HepG2 (cell line): ENCODE measurements around the gene NEURL1. TPM values are rescaled to one million over a fixed set of nuclear protein-coding genes. Genes with fewer than 3 reads are reported as not detected.

Source experiments
- ARID5B ChIP-seq: IDR thresholded peaks from 2 replicates; pipeline ENCODE4 v1.4.0; 2020; ENCODE audit warnings: mild to moderate bottlenecking, missing genetic modification reagents
- CCAR2 ChIP-seq: fragments of 200-400 bp; formaldehyde crosslinking; optimal IDR thresholded peaks from 2 replicates; pipeline ENCODE3; 2018; ENCODE audit warnings: low read depth, mild to moderate bottlenecking, low read length, moderate library complexity
- FOXA1 ChIP-seq, 2 experiments: fragments of 450-650 bp in 1 of 2; sonication (generic) in 1 of 2; formaldehyde crosslinking in 1 of 2; IDR thresholded peaks; 2 replicates each; pipeline versions ENCODE4 v1.4.0 to v1.6.1; 2016 to 2020; ENCODE audit warnings: missing genetic modification reagents in 1 of 2
- GATAD2A ChIP-seq: IDR thresholded peaks from 2 replicates; pipeline ENCODE4 v1.6.1; 2016
- KAT8 ChIP-seq: IDR thresholded peaks from 2 replicates; pipeline ENCODE4 v1.6.1; 2016; ENCODE audit warnings: missing genetic modification reagents, missing compliant biosample characterization
- KDM2A ChIP-seq: sonication (generic); formaldehyde crosslinking; IDR thresholded peaks from 2 replicates; pipeline ENCODE4 v1.4.0; 2020; ENCODE audit warnings: low read depth, missing genetic modification reagents, borderline replicate concordance
- LCORL ChIP-seq, 2 experiments: fragments of 450-650 bp in 1 of 2; sonication (generic) in 1 of 2; formaldehyde crosslinking in 1 of 2; IDR thresholded peaks; 2 replicates each; pipeline versions ENCODE4 v1.5.0 to v1.6.1; 2017 to 2020; ENCODE audit warnings: antibody characterized with exemption in 1 of 2, missing genetic modification reagents in 1 of 2
- MEIS1 ChIP-seq: sonication (generic); formaldehyde crosslinking; IDR thresholded peaks from 2 replicates; pipeline ENCODE4 v1.9.0; 2021; ENCODE audit warnings: mild to moderate bottlenecking, missing genetic modification reagents, moderate library complexity, borderline replicate concordance
- MYNN ChIP-seq: sonication (generic); formaldehyde crosslinking; IDR thresholded peaks from 2 replicates; pipeline ENCODE4 v1.4.0; 2020; ENCODE audit warnings: mild to moderate bottlenecking, low read depth, missing genetic modification reagents
- NCOA2 ChIP-seq: sonication (generic); formaldehyde crosslinking; IDR thresholded peaks from 2 replicates; pipeline ENCODE4 v1.8.0; 2022; ENCODE audit warnings: inconsistent platforms
- NR1H2 ChIP-seq: sonication (generic); formaldehyde crosslinking; IDR thresholded peaks from 2 replicates; pipeline ENCODE4 v1.8.1; 2022; ENCODE audit warnings: low read depth, missing genetic modification reagents, borderline replicate concordance
- TEAD3 ChIP-seq: optimal IDR thresholded peaks from 2 replicates; pipeline ENCODE3; 2016; ENCODE audit warnings: borderline replicate concordance
- TFAP4 ChIP-seq: sonication (generic); IDR thresholded peaks from 2 replicates; pipeline ENCODE4 v1.6.1; 2016; ENCODE audit warnings: low read depth, borderline replicate concordance
- TRIM24 ChIP-seq: sonication (generic); formaldehyde crosslinking; IDR thresholded peaks from 2 replicates; pipeline ENCODE4 v1.8.0; 2022; ENCODE audit warnings: mild to moderate bottlenecking, missing genetic modification reagents
- ZNF101 ChIP-seq: sonication (generic); formaldehyde crosslinking; IDR thresholded peaks from 2 replicates; pipeline ENCODE4 v1.4.0; 2020; ENCODE audit warnings: mild to moderate bottlenecking, low read depth, missing genetic modification reagents, borderline replicate concordance
- ZNF766 ChIP-seq: sonication (generic); formaldehyde crosslinking; IDR thresholded peaks from 2 replicates; pipeline ENCODE4 v1.5.0; 2020; ENCODE audit warnings: missing genetic modification reagents, borderline replicate concordance
- ZNF772 ChIP-seq: sonication (generic); formaldehyde crosslinking; IDR thresholded peaks from 2 replicates; pipeline ENCODE4 v1.5.0; 2020; ENCODE audit warnings: mild to moderate bottlenecking, missing genetic modification reagents
- ZNF891 ChIP-seq: sonication (generic); formaldehyde crosslinking; IDR thresholded peaks from 2 replicates; pipeline ENCODE4 v1.5.0; 2020; ENCODE audit warnings: mild to moderate bottlenecking, missing genetic modification reagents
- ZSCAN25 ChIP-seq: sonication (generic); formaldehyde crosslinking; IDR thresholded peaks from 2 replicates; pipeline ENCODE4 v1.8.0; 2022; ENCODE audit warnings: mild to moderate bottlenecking, missing genetic modification reagents
- polyA plus RNA-seq, 8 experiments: library from polyadenylated mRNA; depleted of rRNA in 3 of 8; stranded (reverse) in 7 of 8; unstranded in 1 of 8; fragments of >200 nt; fragmentation: Illumina TruSeq in 4 of 8; extraction: Trizol in 4 of 8; gene quantifications; 2 replicates each; pipeline versions ENCODE4 v1.2.1 to v1.2.3, GENCODE V29; 2011 to 2016; ENCODE audit warnings: low read depth in 4 of 8, missing spikeins in 1 of 8, mixed read lengths in 1 of 8; ENCODE audit not compliant: insufficient read depth in 1 of 8
- total RNA-seq, 5 experiments: library from RNA; depleted of rRNA; stranded (reverse); fragments of >200 nt; fragmentation: Illumina TruSeq; extraction: Trizol; gene quantifications; 2 replicates each; pipeline ENCODE4 v1.2.3, GENCODE V29; 2016; ENCODE audit warnings: low read depth in 1 of 5
- TF ChIP-seq, protein P1 (sequence below): IDR thresholded peaks from 2 replicates; pipeline ENCODE4 v1.6.1; 2016; ENCODE audit warnings: low read depth

NEURL1 gene
- total and polyA plus RNA-seq, 2 of the 13 experiments (the other 11 are each of a cell fraction or from before 2014, with no cell fraction given) = not detected

- TF ChIP-seq TRIM24 (CRISPR knock-in tag) (no peak), GATAD2A (CRISPR knock-in tag) (peak; percentile 87), MYNN (CRISPR knock-in tag) (no peak), LCORL (IDR thresholded peaks at IDR 0.05) (no peak), LCORL (CRISPR knock-in tag; IDR thresholded peaks at IDR 0.05) (peak; percentile 78; the same call in 1 of the 2 replicates), ZNF766 (CRISPR knock-in tag) (no peak), CCAR2 (peak; percentile 48), TEAD3 (peak; percentile 40), TFAP4 (peak; percentile 100), ZNF772 (CRISPR knock-in tag) (peak; percentile 35; the same call in 1 of the 2 replicates), ZNF101 (no peak), KAT8 (0 out of 2 replicates have a peak, but pooled peaks have one; percentile 33), NR1H2 (CRISPR knock-in tag) (no peak), ZNF891 (CRISPR knock-in tag) (peak; percentile 41; the same call in 1 of the 2 replicates), NCOA2 (CRISPR knock-in tag) (peak; percentile 72), FOXA1 (IDR thresholded peaks at IDR 0.05) (0 out of 2 replicates have a peak, but pooled peaks have one; percentile 42), FOXA1 (CRISPR knock-in tag; IDR thresholded peaks at IDR 0.05) (peak; percentile 98), KDM2A (0 out of 2 replicates have a peak, but pooled peaks have one; percentile 40), ZSCAN25 (no peak), MEIS1 (no peak), ARID5B (CRISPR knock-in tag) (peak; percentile 90)
- TF ChIP-seq, protein P1, sequence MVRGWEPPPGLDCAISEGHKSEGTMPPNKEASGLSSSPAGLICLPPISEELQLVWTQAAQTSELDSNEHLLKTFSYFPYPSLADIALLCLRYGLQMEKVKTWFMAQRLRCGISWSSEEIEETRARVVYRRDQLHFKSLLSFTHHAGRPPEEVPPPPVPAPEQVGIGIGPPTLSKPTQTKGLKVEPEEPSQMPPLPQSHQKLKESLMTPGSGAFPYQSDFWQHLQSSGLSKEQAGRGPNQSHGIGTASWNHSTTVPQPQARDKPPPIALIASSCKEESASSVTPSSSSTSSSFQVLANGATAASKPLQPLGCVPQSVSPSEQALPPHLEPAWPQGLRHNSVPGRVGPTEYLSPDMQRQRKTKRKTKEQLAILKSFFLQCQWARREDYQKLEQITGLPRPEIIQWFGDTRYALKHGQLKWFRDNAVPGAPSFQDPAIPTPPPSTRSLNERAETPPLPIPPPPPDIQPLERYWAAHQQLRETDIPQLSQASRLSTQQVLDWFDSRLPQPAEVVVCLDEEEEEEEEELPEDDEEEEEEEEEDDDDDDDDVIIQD (CRISPR knock-in tag) = 0 out of 2 replicates have a peak, but pooled peaks have one; percentile 31
These were observed 83.4 kb downstream of the NEURL1 start (continued) for GRCh38 chr10:103576862-103577261.
